GM19467 (cell line): ENCODE results near the gene NEGR1.

Experiments used
- ATAC-seq: cut with Tn5 transposase; IDR thresholded peaks from one replicate; pipeline ENCODE4 v1.9.1; 2021; ENCODE audit warnings: mild to moderate bottlenecking, moderate library complexity; ENCODE audit not compliant: unreplicated experiment

NEGR1 gene

DNA sequence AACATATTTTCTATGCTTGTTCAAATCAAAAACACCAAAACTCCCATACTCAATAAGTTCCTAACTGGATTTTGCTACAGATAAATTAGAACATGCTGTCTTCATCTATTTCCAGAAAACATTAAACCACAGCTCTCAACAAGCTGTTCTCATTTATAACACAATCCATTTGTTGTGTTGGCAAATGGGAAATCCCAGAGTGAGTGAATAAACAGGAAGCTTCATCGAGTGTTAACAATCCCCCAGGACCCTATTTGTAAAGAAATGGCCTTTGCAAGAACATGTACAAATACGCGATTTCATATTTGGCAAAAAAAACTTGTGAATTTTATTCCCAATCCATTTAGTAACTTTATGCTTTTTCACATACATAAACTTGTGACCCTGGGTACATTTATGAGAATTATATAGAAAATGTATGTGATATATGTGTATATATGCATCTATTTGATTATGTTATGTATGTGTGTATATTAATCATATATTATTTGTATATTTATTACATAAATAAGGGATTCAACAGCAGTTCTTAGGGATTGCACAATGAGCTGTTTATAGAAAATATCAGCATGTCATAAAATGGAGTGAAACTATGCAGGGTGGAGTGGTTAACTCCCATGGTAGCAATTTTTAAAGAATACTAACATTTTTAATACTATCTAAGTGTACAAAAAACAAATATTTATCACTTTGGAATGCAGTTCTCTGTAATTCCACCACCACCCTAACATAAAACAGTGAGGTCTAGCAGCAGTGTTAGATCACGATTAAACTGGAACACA is 160.0 kb downstream of the NEGR1 start:
- no peak for ATAC-seq

DNA sequence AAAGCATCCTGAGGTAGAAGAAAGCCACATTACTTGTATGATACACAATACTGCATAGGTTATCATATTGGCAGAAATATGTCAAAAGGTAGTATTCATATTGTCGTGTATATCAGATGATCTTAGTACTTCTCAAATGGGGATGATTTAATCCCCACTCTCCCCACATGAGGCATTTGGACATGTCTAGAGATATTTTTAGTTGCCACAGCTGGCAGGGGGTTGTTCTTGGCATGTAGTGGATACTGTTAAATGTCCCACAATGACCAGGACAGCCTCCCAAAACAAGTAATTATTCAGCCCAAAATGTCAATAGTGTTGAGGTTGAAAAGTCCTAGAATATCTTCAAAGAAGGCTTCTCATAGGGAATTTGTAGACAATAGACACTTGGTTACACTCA is 162.8 kb downstream of the NEGR1 start:
- no peak for ATAC-seq

DNA sequence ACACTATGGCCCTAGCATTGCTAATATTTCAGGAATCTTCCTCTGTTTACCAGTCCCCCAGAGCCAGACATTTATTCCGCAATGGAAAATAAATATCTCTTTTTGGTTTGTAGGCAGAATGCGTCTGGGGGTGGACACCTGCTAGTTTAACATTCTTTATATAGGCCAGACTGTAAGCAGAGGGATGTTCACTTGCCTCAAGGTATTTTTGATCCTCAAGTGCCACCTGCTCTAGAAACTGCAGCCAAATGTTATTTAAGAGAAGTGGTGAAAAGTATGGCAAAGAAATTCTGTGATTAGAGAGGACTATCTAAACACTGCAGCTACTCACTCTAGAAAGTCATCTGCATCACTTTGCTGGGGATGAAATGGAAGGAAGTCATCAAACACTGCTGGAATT is 164.7 kb downstream of the NEGR1 start:
- ATAC-seq = no peak

DNA sequence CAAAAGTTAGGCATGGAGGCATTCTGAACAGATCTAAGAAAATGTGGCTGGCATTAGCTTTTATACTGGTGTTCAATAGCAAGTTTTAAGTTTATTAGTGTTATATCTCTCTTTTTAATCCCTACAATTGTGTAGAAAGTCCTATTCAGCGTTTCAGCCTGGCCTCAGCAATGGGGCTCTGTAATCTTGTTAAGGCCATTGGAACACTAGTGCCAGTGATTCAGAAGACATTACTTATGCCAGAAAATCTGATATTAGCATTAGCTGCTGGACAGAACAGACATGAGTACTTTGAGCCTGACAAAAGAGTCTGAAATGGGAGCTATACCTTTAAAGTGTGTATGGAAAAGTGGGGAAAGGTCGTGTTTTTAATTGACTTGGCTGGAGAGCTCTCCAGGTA is 167.0 kb downstream of the NEGR1 start:
- ATAC-seq = no peak

DNA sequence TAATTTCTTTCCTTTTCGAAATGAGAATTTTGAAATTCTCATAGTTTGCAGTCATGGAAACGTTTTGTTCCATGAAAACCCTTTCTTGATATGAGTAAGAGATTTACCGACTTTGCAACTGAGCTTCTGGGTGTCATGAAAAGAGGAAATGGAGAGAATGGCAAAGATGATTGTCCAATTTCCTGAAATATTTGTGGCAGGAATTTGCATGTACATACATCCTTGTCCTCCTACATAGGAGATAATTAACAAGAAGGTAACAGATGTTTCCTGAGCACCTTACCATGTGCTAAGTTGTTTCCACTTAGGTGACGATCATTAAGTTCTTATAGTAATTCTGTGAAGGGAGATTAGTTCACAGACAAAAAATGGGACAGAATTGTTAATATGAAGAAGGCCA is 170.7 kb downstream of the NEGR1 start:
- no peak for ATAC-seq

DNA sequence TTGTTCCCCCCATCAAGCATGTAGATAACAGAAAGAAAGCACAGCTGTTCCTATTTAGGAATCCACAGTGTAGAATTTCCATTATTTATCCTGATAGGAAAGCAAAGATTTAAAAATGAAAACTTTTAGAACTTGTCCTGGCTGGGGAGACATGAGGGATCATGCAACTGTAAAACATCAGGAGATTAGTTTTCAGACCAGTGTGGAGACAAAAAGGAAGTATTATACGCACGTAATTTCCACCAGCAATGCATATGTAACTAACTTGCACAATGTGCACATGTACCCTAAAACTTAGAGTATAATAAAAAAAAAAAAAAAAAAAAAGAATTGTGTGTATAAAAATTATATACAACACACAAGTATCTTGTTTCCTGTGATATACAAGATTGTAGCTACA is 172.4 kb downstream of the NEGR1 start:
- no peak for ATAC-seq

DNA sequence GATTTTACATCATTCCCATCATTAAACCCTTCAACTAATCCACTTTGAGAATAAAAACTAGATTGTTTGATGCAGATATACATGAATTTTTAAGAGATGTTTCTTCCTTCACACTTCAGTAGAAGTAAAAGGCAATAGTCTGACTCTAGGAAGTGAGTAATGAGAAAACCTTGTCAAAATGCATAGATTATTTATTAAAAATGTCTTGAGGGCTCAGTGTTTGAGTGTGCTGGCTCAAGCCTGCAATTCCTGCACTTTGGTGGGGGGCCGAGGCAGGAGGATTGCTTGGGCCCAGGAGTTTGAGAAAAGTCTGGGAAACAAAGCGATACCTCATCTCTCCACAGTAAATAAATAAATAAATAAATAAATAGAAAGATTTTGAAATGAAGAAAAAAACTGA is 177.1 kb downstream of the NEGR1 start:
- ATAC-seq = no peak

DNA sequence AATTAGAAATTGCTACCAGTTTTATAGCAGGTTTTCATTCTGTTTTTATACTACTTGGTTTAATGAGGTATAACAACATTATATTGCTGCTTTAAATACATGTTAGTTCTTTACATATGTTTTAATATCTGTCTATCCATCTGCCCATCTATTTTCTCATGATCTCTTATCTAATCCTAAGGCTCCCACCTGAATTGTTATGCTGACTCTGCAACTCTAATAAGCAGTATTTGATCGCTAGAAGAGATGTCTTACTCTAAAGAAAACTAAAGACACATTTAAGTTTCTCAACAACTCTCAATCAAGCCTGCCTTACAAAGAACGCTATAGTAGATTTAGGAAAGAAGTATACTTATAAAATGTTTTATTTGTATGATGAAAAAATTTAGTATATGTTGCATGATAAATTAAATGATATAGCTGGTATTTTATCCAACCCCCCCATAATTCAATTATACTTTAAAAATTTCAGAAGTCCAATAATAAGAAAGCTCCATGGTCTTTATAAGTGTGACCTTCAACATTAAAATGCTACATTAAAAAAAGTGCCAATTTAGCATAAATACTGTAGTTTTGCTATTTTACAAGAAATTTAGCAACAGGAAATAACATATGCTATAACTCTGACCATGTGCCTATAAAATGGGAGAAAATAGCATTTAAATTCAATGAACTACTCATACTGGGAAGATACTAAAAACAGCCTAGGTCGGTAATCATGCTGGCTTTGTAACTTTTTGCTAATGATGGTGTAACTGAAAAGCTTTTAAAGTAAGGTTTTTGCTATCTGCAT is 180.3 kb downstream of the NEGR1 start:
- no peak for ATAC-seq

DNA sequence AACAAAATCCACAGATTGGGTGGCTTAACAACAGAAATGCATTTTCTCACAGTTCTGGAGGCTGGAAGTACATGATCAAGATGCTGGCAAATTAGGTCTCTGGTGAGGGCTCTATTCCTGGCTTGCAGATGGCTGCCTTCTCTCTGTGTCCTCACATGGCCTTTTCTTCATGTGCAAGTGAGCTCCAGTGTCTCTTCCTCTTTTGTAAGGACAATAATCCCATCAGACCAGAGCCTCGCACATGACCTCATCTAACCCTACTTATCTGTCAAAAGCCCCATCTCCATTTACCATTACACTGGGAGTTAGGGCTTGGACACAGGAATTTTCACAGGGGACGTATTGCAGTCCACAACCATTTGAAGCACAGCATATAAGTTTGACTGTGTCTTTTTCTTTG is 181.6 kb downstream of the NEGR1 start:
- no peak for ATAC-seq

DNA sequence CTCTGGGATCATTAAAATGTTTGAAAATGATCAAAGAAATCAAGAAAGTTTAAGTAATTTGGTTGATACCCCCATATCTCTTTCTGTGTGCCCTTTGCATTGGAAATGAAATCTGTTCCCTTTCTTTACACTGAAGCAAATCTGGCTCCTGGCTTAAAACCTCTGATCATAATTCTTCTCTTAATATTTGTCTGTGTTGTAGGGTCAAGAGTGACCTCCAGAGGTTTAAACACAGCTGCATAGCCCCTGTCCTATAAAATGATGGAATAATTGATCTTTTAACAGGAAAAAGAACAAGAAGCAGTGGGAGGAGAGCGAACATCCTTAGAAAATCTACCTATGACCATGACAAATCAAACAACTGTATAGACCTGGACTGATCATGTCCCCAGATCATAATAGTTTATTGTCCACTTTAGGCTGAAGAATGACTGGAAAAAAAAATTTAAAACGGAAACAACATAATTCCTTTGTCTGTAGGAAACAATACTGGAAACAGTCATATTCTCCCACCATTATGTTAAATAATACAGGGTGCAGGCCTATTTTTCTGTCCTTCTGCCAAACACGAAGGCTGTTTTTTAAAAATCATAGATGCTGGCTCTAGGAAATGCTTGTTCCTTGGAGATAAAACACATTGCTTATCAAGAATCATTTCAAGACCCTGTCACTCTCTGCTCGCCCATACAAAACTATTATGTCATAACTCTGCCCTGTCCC is 184.3 kb downstream of the NEGR1 start:
- no peak for ATAC-seq

DNA sequence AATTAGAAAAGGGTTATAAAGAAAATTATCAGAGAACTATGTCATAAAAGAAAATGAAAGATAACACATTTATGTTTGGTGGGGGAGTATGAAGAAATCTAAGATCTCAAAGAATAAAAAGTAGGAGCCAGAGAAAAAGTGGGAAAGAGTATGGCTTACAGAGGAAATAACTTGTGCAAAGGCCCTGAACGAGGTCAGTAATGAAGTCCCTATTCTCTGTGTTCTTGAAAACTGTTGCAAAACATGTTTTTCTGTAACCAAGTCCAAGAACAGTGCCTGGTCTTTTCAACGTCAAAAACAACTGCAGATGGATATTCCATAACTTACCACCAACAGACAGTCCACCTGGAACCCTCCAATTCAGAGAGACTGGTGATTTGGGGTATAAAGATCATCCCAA is 188.1 kb downstream of the NEGR1 start:
- ATAC-seq = no peak

DNA sequence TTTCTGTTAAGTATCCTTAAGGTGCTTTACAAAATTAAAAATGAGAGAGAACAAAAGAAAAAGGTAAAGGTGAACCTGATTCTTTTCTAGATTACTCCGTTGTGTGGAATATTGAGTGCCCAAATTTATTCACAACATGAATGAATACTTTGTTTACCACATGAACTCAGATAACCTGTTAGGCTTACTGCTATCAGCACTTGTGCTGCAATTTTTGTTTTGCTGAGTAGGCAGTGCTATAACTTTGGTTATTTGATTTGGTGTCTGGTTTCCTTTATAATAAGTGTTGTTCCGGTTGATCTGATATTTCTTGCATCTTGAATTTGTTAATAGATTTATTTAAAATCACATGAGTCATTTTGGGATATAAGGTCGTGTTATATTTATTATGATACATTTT is 195.9 kb downstream of the NEGR1 start:
- ATAC-seq = no peak

DNA sequence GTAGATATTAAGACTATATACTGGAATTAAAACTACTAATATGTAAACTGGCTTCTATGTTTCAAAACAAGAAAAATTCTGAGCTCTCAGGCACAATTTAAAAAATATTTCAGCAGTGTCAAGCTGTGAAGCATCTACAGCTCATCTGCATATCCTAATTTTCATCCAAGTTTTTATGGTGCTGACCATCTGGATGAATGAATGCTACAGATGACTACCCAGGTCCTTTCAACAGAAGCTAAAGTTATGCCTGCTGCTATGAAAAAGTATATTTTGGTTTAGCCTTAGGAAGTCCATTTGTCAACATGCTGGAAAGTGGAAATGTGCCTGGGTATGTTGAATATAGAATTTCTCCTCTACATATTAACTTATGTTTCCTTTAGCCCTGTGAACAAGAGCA is 206.9 kb downstream of the NEGR1 start:
- no peak for ATAC-seq

DNA sequence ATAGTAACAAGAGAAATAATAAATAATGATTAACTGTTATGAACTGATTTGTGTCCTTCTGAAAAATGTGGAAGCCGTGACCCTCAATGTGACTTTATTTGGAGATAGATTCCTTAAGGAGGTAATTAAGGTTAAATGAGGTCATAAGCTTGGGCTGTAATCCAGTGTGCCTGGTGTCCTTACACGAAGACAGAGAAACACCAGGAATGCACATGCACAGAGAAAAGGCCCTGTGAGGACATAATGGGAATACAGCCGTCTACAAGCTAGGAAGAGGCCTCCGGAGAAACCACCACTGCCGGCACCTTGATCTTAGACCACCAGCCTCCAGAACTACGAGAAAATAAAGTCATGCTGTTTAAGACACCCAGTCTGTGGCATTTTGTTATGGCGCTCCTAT is 215.9 kb downstream of the NEGR1 start:
- ATAC-seq = no peak

DNA sequence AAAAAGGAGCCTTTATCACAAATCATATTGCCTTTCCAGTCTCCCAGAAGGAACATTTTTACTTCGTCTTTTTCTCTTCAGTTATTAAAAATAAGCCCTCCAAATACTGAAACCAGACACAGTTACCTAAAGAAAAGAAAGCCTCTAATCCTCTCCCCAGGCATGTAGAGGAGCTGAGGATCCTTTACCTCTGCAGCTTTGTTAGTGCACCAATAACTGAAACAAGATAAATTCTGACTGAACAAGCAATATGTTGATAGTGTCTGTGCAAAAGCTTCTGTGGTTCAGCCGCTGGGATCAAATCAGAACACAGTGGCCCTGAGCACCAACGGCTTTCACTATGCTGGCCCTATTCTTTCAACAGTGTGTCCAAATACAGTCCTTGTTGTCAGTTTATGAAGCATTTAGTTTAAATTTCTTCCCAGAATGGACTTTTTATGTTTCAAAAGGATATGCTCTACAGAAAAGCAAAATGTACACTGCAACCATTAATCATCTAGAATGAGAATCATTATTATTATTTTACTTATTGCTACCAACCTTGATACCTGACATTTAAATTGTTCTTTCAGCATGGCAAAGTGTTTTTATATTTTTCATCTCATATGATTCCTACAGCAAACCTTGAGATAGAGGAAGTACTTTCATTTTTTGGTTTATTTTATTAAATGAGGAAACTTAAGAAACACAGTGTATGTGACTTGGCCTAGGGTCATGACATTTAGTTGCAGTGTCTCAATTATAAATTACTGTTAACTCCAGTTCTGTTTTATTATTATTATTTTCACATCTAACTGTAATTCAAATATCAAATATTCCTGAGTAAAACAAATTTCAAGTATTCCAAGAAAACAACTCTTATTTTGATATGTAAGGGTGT is 217.9 kb downstream of the NEGR1 start:
- no peak for ATAC-seq

DNA sequence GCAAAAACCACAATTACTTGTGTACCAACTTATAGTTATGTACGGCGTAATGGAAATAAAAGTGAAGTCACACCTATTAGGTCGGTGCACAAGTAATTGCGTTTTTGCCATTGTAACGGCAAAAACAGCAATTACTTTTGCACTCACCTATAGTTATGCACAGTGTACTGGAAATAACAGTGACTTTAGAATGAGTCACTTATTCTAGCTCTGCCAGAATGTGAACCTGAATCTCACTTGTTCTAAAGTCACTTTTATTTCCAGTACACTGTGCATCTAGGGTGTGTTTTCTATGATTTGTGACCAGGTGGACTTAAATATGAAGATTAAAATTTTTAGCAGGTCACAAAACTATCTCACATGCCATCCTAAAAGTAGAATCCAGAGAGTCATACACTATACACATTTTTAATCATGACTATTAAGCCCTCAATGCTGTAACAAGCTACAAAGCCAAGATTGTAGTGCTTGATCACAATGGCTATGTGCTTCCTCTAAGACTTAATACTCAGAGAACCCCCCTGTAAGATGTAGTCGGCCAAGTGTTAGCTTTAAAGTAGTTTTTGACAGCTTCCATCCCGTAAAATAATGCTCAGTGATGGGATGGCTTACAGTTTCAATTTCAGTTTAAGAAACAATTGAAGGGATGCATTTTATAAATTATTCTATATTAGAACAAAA is 218.8 kb downstream of the NEGR1 start:
- no peak for ATAC-seq

DNA sequence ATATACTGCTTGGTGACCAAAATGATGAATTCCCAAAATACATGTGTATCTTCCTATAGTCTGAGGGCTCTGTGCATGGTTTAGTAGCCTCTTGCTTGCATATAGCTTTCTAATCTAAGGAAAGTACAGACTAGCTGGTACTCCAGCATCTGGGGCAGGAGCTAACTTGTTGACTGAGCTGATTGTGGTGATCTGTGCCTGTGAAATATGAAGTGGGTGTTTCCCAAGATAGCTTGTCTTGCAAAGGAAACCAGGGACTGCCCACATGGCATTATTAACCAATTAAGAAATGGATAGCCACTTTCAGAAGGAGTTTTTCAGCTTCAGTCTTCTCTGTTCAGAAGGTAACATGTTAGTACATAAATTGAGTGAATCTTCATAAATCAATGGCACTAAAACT is 219.8 kb downstream of the NEGR1 start:
- ATAC-seq = no peak

DNA sequence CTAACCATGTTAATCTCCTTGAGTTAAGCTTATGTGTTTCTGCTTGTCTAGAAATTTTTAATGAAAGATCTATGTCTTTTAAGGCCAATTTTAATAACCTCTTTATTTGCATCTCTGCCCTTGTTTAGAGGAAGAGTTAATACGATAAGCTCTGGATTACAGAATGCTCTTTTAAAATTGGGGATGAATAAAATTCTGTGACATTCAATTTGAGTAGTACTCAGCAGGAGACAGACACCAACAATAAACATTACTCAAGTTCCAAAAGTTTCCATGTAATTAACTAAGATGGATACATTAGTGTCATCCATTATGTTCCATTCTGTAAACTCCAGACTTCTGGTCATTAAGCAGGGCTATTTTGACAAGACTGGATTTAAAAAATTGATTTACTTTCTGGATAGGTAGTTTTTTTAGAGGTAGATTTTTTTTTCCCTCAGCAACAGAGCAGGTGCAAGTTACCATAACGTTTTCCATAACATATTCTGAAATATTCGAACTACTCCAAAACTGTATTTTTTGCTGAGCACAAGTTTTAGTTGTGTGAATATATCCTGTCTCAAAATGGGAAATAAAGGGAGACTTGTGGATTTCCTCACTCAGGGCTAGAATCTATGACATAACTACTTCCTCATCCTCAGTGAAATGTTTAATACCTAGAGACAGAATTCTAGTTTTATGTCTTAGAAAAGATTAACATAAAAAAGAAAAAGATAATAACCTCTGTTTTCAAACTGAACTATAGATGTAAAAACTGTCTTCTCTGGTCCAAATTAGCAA is 221.7 kb downstream of the NEGR1 start:
- ATAC-seq = no peak

DNA sequence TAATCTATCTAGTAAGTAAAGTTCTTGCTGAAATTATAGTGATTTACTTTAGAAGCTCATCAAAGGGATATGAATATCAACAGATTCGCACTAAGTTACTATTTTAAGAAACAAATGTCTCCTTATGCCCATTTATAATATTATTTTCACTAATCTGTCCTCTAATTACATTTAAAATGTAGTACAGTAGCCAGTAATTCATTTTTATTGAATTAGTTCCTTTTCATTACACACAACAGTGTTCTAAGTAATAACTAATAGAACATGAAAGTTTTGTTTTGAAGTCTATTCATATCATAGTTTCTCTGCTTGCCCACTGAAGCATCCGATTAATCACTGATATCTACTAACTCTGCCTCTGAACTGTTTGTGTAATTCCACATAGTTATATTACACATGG is 225.8 kb downstream of the NEGR1 start:
- no peak for ATAC-seq

DNA sequence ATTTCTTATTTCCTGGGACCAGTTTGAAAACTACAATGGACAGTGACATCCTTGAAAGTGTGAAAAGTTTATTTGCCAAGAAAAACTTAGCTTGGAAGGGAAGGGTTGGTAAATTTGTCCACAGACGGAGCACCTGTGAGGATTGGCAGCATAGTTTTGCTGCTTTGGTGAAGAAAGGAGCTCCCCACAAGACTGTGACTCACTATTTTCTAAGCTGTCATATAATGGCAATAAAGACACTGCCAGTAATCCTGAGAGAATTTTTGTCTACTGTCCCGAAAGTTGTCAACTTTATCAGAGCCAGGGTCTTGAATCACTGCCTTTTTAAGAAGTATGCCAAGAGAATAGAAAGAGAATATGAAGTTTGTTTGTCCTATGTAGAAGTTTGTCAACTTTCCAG is 230.8 kb downstream of the NEGR1 start:
- no peak for ATAC-seq
